Measurements from ENCODE around the gene CASP4. TPM values are rescaled to one million over a fixed set of nuclear protein-coding genes. Genes with fewer than 3 reads are reported as not detected.

Gene CASP4
- total and polyA plus RNA-seq, 9 of the 15 experiments (the other 6 are each of a cell fraction or from before 2014, with no cell fraction given): 0.15 to 0.42 (median 0.27) TPM; not detected in 1

DNA sequence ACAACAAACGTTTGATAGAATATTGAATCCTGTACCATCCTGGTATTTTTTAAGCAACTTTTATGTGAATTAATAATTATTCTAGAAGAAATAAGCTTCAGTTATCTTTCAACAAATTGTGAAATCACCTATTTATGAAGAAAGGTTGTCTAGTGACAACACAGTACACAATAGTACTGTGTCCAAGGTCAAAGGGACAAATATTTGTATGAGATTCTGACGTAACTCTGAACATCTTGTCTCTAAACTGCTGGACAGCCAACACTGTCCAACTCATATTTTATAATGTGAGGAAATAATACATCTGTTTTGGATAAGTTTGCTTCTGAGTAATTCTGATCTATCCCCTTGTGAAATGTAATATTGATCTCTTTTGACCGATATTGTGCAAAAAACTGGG lies 35.6 kb upstream of the CASP4 start:
- intact Hi-C loops (cut with micrococcal nuclease): no loop called here

DNA sequence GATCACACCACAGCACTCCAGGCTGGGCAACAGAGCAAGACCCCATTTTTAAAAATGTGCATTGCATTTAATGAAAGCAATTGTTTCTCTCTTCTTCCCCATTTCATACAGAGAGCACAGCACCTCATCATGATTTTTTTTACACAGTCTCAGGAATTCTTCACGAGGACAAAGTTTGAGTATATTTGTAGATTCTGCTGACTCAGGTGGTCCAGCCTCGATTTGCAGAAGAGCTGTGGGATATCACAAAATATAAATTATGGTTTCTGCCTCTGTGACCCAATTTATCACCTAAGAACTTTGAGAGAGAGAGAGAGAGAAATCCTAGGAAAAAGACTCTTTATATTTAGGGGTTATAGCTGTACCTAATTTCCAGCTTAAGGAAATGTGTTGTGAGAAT lies 34.8 kb upstream of the CASP4 start:
- Histone ChIP-seq H3K4me1 (replicated peaks in 1 of 2; ENCODE audit: control insufficient read depth in 2 of 2, insufficient read depth in 2 of 2, low read length in 2 of 2) (no peaks in the 10 kb centered on the region), H3K27me3 (ENCODE audit: control insufficient read depth in 2 of 2, insufficient read depth in 2 of 2, low read length in 2 of 2) (no peaks in the 10 kb centered on the region), H3K36me3 (ENCODE audit: control insufficient read depth, insufficient read depth, low read length) (no peaks in the 10 kb centered on the region), H3K9me1 (ENCODE audit: control insufficient read depth, insufficient read depth, low read length) (no peaks in the 10 kb centered on the region), H3K9ac (ENCODE audit: insufficient read depth in 1 of 2, low read depth in 2 of 2, low read length in 2 of 2) (no peak overlapping the region), H3K4me3 (no peak overlapping the region), H2AFZ (ENCODE audit: low read depth, low read length) (no peak overlapping the region), H3K79me2 (ENCODE audit: control insufficient read depth, insufficient read depth, low read length) (no peaks in the 10 kb centered on the region), H3K9me3 (replicated peaks; ENCODE audit: control insufficient read depth, insufficient read depth, low read depth, low read length) (0 out of 2 replicates have a peak, but pooled peaks cover 1% of the 10 kb centered on the region), H3K4me2 (ENCODE audit: insufficient read depth, low read length) (no peak overlapping the region), H4K20me1 (replicated peaks; ENCODE audit: control insufficient read depth, insufficient read depth, low read length) (no peaks in the 10 kb centered on the region), H3K27ac (ENCODE audit: extremely low read depth, low read depth, low read length) (no peak overlapping the region)
- TF ChIP-seq HLTF (IDR thresholded peaks at IDR 0.05) (no peak), C11orf30 (IDR thresholded peaks at IDR 0.05; ENCODE audit: low read depth) (peak; percentile 14; the same call in 1 of the 2 replicates), DACH1 (IDR thresholded peaks at IDR 0.05; ENCODE audit: partially characterized antibody) (no peak), POLR2G (IDR thresholded peaks at IDR 0.05; ENCODE audit: low read depth, low read length) (no peak), MAFK (IDR thresholded peaks at IDR 0.05; ENCODE audit: low read length) (peak; percentile 28; the same call in 1 of the 2 replicates), MAFG (tag; conservative IDR thresholded peaks at IDR 0.05) (0 out of 2 replicates have a peak, but pooled peaks have one; percentile 24), NEUROD1 (IDR thresholded peaks at IDR 0.05; ENCODE audit: borderline replicate concordance, low read depth, low read length, partially characterized antibody) (no peak), MAFF (IDR thresholded peaks at IDR 0.05; ENCODE audit: low read length) (peak; percentile 42)
- BruUV-seq (replicated peaks): no TSS peak
- no peak for DNase-seq (ENCODE audit: extremely low read depth in 1 of 4, low spot score in 3 of 4)
- WGBS (ENCODE audit: insufficient coverage, low coverage, missing lambda C conversion rate): 0% methylated on average over 2 of the region's 2 CpGs
- intact Hi-C loops (cut with micrococcal nuclease): no loop called here
- in situ Hi-C loops (cut with MboI): no loop called here
- FAIRE-seq: no peak
- CTCF ChIA-PET (ENCODE audit: low intra/inter-chr PET ratio): no interaction called here
- ATAC-seq: no peak
- POLR2A ChIA-PET: no interaction called here

More for the DNA sequence above, 35.6 kb upstream of the CASP4 start:
- Histone ChIP-seq H3K9me1 (ENCODE audit: control insufficient read depth, insufficient read depth, low read length) (no peaks in the 10 kb centered on the region), H3K27me3 (ENCODE audit: control insufficient read depth in 2 of 2, insufficient read depth in 2 of 2, low read length in 2 of 2) (no peaks in the 10 kb centered on the region), H3K4me2 (ENCODE audit: insufficient read depth, low read length) (no peak overlapping the region), H4K20me1 (replicated peaks; ENCODE audit: control insufficient read depth, insufficient read depth, low read length) (no peaks in the 10 kb centered on the region), H3K4me3 (no peak overlapping the region), H2AFZ (ENCODE audit: low read depth, low read length) (no peak overlapping the region), H3K4me1 (replicated peaks in 1 of 2; ENCODE audit: control insufficient read depth in 2 of 2, insufficient read depth in 2 of 2, low read length in 2 of 2) (no peaks in the 10 kb centered on the region), H3K27ac (ENCODE audit: extremely low read depth, low read depth, low read length) (no peak overlapping the region), H3K79me2 (ENCODE audit: control insufficient read depth, insufficient read depth, low read length) (no peaks in the 10 kb centered on the region), H3K9me3 (replicated peaks; ENCODE audit: control insufficient read depth, insufficient read depth, low read depth, low read length) (0 out of 2 replicates have a peak, but pooled peaks cover 1% of the 10 kb centered on the region), H3K9ac (ENCODE audit: insufficient read depth in 1 of 2, low read depth in 2 of 2, low read length in 2 of 2) (no peak overlapping the region), H3K36me3 (ENCODE audit: control insufficient read depth, insufficient read depth, low read length) (no peaks in the 10 kb centered on the region)
- FAIRE-seq (no peak), DNase-seq (ENCODE audit: extremely low read depth in 1 of 4, low spot score in 3 of 4) (no peak), ATAC-seq (no peak)
- no peak for TF ChIP-seq CEBPB (tag; IDR thresholded peaks at IDR 0.05)
- no peak for TF ChIP-seq ZNF143 (CRISPR knock-in tag; IDR thresholded peaks at IDR 0.05)
- no peak for TF ChIP-seq NFXL1 (CRISPR knock-in tag; IDR thresholded peaks at IDR 0.05)
- TF ChIP-seq ARID1B (IDR thresholded peaks at IDR 0.05): no peak
- no TSS peak for BruUV-seq (replicated peaks)
- CTCF ChIA-PET (ENCODE audit: low intra/inter-chr PET ratio): no interaction called here
- POLR2A ChIA-PET: no interaction called here
- in situ Hi-C loops (cut with MboI): no loop called here
- 0% methylated on average over 3 of the region's 3 CpGs for WGBS (ENCODE audit: insufficient coverage, low coverage, missing lambda C conversion rate)

Measured in K562 (cell line).